DND-41 (cell line): ENCODE data around the gene PPM1J.

Source experiments
- CTCF ChIP-seq: IDR thresholded peaks from 2 replicates; pipeline ENCODE4 v1.5.1; 2012; ENCODE audit warnings: borderline replicate concordance, low read length, moderate library complexity, mild to moderate bottlenecking; ENCODE audit not compliant: poor library complexity, severe bottlenecking; ENCODE audit errors: extremely low read depth
- EZH2 ChIP-seq: IDR thresholded peaks from 3 replicates; pipeline ENCODE4 v1.6.1; 2012; ENCODE audit warnings: borderline replicate concordance, low read depth, mild to moderate bottlenecking, moderate library complexity, low read length, inconsistent platforms; ENCODE audit not compliant: severe bottlenecking

GRCh38 chr1:112678605-112679004 lies 36.5 kb downstream of the PPM1J start:
- TF ChIP-seq CTCF (no peak), EZH2 (no peak)
